Peyer's patch (tissue), 4 donors: Measurements from ENCODE around the gene DGKH. TPM values are rescaled to one million over a fixed set of nuclear protein-coding genes. Genes with fewer than 3 reads are reported as not detected.
"Not testable (repeated sequence)": the region's sequence is repeated elsewhere in the genome, so short reads cannot be mapped to it uniquely, and the experiment has no call there.

Experiments
- DNase-seq, 3 donors: peaks; one replicate each; pipeline ENCODE4 v3.0.0-alpha.2; 2017 to 2019
- H3K27ac ChIP-seq, 4 donors: fragments of 200-600 bp; sonication (generic); one replicate each; pipeline ENCODE4 v1.5.1; 2016 to 2019
- H3K27me3 ChIP-seq, 2 donors: fragments of 200-600 bp; sonication (generic); one replicate each; pipeline ENCODE4 v1.5.1; 2019
- H3K36me3 ChIP-seq, 3 donors: fragments of 200-600 bp; sonication (generic); one replicate each; pipeline ENCODE4 v1.5.1; 2016 to 2019
- H3K4me1 ChIP-seq, 4 donors: fragments of 200-600 bp; sonication (generic); one replicate each; pipeline ENCODE4 v1.5.1; 2016 to 2019
- H3K4me3 ChIP-seq, 4 donors: fragments of 200-600 bp; sonication (generic); 1 replicate in 3 of 4; 2 replicates in 1 of 4; pipeline ENCODE4 v1.5.1; 2016 to 2019; ENCODE audit warnings: mild to moderate bottlenecking in 1 of 4
- H3K9me3 ChIP-seq, 4 donors: fragments of 200-600 bp; sonication (generic); one replicate each; pipeline ENCODE4 v1.5.1; 2016 to 2019; ENCODE audit warnings: mild to moderate bottlenecking in 1 of 4
- POLR2A ChIP-seq, 2 donors: fragments of 450-650 bp; IDR thresholded peaks; one replicate each; pipeline ENCODE4 v1.5.1; 2017; ENCODE audit warnings: antibody characterized with exemption in 2 of 2, mild to moderate bottlenecking in 2 of 2, moderate library complexity in 2 of 2
- total RNA-seq, 4 donors: library from RNA; depleted of rRNA; stranded (reverse); fragments of >200 nt; gene quantifications; one replicate each; pipeline ENCODE4 v1.1.0, GENCODE V29; 2016
- TF ChIP-seq, protein P1 (sequence below), 6 experiments: fragments of 450-650 bp in 4 of 6; fragments of 200-600 bp in 2 of 6; sonication (generic) in 1 of 6; IDR thresholded peaks; one replicate each; pipeline ENCODE4 v1.5.1; 2017 to 2019; ENCODE audit warnings: antibody characterized with exemption in 6 of 6, mild to moderate bottlenecking in 3 of 6, moderate library complexity in 1 of 6

The DGKH gene
- total RNA-seq, 4 donors from 2014 or later, result 9.5 to 30.5 (median 18.8) TPM

DNA sequence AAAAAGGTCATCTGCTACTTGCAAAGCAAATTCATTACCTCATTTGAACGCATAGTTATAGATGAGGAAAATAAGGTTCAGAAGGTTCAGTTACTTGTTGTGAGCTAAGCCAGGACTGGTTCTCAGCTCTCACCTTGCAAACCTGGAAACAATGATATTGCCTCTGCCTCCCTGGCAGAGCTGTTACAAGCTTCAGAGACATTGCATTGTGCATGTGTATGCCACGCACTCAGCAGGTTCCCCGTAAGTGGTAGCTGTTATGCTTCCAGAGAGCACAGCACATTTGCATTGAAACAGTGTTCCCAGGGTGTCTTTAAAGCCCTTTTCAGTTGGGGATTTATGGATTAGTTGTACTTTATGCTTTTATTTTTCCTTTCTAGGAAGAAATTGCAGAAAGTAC lies 80.6 kb downstream of the DGKH start:
- no peak for TF ChIP-seq POLR2A (IDR thresholded peaks at IDR 0.05)
- Histone ChIP-seq H3K4me1 (no peaks in the 10 kb centered on the region), H3K9me3 (no peaks in the 10 kb centered on the region), H3K27me3 (no peaks in the 10 kb centered on the region), H3K27ac (no peak overlapping the region), H3K36me3 (peaks cover 0 to 30% (median 0%) of the 10 kb centered on the region in 3 donors), H3K4me3 (no peak overlapping the region)
- DNase-seq, result no peak

DNA sequence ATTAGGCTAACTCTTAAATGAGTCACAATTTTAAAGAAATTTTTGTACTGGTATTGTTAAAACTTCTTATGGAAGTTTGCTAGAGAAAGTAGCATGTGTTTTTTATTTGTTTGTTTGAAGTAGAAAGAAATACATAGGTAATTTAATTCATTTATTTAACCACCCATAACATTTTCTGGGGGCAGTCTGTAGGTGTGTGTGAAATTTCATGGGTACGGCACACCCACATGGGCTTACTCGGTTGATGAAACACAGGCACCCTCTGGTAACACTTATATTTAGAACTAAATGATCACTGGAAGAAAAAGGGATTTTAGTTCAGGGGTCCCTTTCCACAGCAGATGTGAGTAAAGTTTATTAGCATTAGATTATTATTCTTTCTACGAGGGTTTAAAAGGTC lies 88.1 kb downstream of the DGKH start:
- no peak for DNase-seq
- H3K9me3 ChIP-seq, result no peaks in the 10 kb centered on the region
- H3K27me3 ChIP-seq, result no peaks in the 10 kb centered on the region
- peaks cover 0 to 5% (median 0%) of the 10 kb centered on the region in 3 donors for H3K36me3 ChIP-seq
- no peak overlapping the region for H3K27ac ChIP-seq
- TF ChIP-seq POLR2A (IDR thresholded peaks at IDR 0.05), result no peak
- TF ChIP-seq, protein P1, sequence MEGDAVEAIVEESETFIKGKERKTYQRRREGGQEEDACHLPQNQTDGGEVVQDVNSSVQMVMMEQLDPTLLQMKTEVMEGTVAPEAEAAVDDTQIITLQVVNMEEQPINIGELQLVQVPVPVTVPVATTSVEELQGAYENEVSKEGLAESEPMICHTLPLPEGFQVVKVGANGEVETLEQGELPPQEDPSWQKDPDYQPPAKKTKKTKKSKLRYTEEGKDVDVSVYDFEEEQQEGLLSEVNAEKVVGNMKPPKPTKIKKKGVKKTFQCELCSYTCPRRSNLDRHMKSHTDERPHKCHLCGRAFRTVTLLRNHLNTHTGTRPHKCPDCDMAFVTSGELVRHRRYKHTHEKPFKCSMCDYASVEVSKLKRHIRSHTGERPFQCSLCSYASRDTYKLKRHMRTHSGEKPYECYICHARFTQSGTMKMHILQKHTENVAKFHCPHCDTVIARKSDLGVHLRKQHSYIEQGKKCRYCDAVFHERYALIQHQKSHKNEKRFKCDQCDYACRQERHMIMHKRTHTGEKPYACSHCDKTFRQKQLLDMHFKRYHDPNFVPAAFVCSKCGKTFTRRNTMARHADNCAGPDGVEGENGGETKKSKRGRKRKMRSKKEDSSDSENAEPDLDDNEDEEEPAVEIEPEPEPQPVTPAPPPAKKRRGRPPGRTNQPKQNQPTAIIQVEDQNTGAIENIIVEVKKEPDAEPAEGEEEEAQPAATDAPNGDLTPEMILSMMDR (IDR thresholded peaks at IDR 0.05), result no peak
- no peaks in the 10 kb centered on the region for H3K4me1 ChIP-seq
- H3K4me3 ChIP-seq, result no peak overlapping the region

DNA sequence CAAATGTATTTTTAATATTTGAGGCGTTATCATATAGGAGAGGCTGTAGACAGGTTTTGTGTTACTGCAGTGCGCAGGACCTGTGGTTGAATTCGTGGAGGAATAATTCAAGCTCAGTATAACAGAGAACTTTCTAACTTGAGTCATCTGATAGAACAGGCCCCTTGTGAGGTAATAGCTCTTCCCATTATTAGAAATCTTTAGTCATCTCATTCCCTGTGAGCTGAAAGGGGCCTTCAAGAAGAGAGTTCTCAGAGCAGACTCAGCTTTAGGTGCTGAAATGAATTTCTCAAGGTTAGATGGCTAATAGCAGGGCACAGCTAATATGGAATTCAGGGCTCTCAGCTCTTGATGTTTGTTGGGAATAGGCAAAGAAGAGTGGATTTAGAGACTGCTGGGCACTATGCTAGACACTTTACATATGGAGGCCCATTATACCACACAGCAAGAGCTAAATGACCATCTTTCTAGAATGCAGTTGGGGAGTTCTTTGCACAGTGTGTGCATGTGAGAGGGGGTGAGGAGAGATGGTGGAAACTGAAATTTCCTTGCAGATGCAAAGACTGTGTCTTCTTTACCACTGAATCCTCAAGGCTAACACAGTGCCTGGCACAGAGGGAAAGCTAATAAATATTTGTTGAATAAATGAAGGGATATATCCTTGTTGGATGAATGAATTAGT lies 89.5 kb downstream of the DGKH start:
- TF ChIP-seq, protein P1 (IDR thresholded peaks at IDR 0.05), result no peak
- TF ChIP-seq POLR2A (IDR thresholded peaks at IDR 0.05), result no peak
- Histone ChIP-seq H3K4me3 (no peak overlapping the region), H3K27me3 (no peaks in the 10 kb centered on the region), H3K4me1 (no peaks in the 10 kb centered on the region), H3K36me3 (no peaks in the 10 kb centered on the region), H3K9me3 (no peaks in the 10 kb centered on the region), H3K27ac (no peak overlapping the region)
- DNase-seq, result no peak

DNA sequence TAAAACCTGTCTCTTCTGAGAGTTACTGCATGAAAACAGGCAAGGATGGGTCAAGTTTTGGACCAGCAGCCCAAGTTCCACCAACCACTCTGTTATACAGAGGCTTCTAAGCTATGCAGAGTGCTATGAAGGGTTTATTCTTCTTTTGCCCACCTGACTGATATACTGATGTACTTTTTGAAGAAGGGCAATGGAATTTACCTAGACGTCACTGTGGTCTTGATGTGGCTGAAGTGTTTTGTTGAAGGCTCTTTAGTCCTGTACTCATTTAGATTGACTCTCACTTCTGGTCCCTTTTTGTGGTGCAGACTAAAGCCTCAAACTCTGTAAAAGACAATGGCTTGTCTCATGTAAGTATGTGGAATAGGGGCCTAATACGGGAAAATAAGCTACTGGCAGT lies 92.0 kb downstream of the DGKH start:
- DNase-seq, result no peak
- Histone ChIP-seq H3K36me3 (no peaks in the 10 kb centered on the region), H3K27me3 (no peaks in the 10 kb centered on the region), H3K27ac (no peak overlapping the region), H3K4me1 (no peaks in the 10 kb centered on the region), H3K4me3 (no peak overlapping the region), H3K9me3 (no peaks in the 10 kb centered on the region)
- no peak for TF ChIP-seq POLR2A (IDR thresholded peaks at IDR 0.05)
- TF ChIP-seq, protein P1 (IDR thresholded peaks at IDR 0.05), result no peak

DNA sequence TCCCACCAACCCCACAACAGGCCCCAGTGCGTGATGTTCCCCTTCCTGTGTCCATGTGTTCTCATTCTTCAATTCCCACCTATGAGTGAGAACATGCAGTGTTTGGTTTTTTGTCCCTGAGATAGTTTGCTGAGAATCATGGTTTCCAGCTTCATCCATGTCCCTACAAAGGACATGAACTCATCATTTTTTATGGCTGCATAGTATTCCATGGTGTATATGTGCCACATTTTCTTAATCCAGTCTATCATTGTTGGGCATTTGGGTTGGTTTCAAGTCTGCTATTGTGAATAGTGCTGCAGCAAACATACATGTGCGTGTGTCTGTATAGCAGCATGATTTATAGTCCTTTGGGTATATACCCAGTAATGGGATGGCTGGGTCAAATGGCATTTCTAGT lies 92.6 kb downstream of the DGKH start:
- not testable (repeated sequence) for H3K4me3 ChIP-seq, H3K27ac ChIP-seq, H3K36me3 ChIP-seq, H3K9me3 ChIP-seq, H3K27me3 ChIP-seq, DNase-seq, H3K4me1 ChIP-seq

DNA sequence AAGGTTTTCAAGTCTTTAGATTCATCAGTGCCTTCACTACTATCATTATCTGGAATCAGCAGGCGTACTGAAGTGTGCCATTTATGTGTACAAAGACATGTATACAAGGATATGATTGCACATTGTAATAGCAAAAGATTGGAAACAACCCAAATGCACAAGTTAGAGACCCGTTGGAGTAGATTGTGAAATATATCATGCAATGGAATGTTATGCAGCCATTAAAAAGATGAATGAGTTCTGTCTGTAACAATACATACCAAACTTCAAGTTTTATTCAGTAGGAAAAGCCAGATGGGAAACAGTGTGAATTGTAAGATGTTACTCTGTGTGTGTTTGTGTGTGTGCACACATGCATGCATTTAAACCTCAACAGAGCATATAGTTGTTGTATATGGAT lies 97.9 kb downstream of the DGKH start:
- no peak overlapping the region for H3K4me3 ChIP-seq
- TF ChIP-seq, protein P1 (IDR thresholded peaks at IDR 0.05), result no peak
- no peak for TF ChIP-seq POLR2A (IDR thresholded peaks at IDR 0.05)

DNA sequence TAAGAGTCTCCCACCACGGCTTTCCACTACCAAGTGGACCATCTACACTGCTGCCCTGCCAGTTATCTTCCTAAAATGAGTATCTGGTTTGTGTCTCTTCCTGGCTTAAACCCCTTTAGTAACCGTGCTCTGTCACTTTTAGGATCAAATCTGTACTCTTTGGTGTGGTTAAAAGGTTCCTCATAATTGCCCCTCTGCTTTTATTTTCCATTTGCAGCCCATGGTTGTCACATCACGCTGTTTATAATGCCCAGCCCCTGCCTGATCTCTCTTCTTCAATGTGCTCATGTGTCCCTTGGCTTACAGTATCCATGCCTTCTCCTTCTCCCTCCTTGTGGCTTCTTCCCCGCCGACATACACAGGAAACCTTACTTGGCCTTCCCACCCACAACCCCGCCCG lies 100.1 kb downstream of the DGKH start:
- Histone ChIP-seq H3K4me3 (no peak overlapping the region), H3K27me3 (no peaks in the 10 kb centered on the region), H3K4me1 (no peaks in the 10 kb centered on the region), H3K27ac (no peak overlapping the region), H3K9me3 (no peaks in the 10 kb centered on the region), H3K36me3 (no peaks in the 10 kb centered on the region)
- TF ChIP-seq, protein P1 (IDR thresholded peaks at IDR 0.05), result no peak
- no peak for TF ChIP-seq POLR2A (IDR thresholded peaks at IDR 0.05)
- no peak for DNase-seq

More for the DNA sequence above, 97.9 kb downstream of the DGKH start:
- no peaks in the 10 kb centered on the region for H3K36me3 ChIP-seq
- H3K27ac ChIP-seq, result no peak overlapping the region
- no peaks in the 10 kb centered on the region for H3K27me3 ChIP-seq
- H3K9me3 ChIP-seq, result no peaks in the 10 kb centered on the region
- DNase-seq, result no peak
- no peaks in the 10 kb centered on the region for H3K4me1 ChIP-seq
